Measurements from ENCODE around the gene ZNF385A.

The ZNF385A gene

GRCh38 chr12:54405573-54405972 lies 21.0 kb upstream of the ZNF385A start:
- TF ChIP-seq CTCF (IDR thresholded peaks at IDR 0.05; ENCODE audit: low read depth, low read length): no peak
- no peak overlapping the region for H3K4me3 ChIP-seq (ENCODE audit: low read depth, low read length)

- H3K4me3 ChIP-seq (ENCODE audit: low read depth, low read length): no peak overlapping the region
- no peak for TF ChIP-seq CTCF (IDR thresholded peaks at IDR 0.05; ENCODE audit: low read depth, low read length)
Measured at GRCh38 chr12:54405106-54405505, 20.6 kb upstream of the ZNF385A start.

GRCh38 chr12:54404061-54405004 lies 19.8 kb upstream of the ZNF385A start:
- no peak overlapping the region for H3K4me3 ChIP-seq (ENCODE audit: low read depth, low read length)
- TF ChIP-seq CTCF (IDR thresholded peaks at IDR 0.05; ENCODE audit: low read depth, low read length): peak; percentile 96

- H3K4me3 ChIP-seq (ENCODE audit: low read depth, low read length): no peak overlapping the region
- no peak for TF ChIP-seq CTCF (IDR thresholded peaks at IDR 0.05; ENCODE audit: low read depth, low read length)
Measured at GRCh38 chr12:54401119-54401518, 16.6 kb upstream of the ZNF385A start.

- TF ChIP-seq CTCF (IDR thresholded peaks at IDR 0.05; ENCODE audit: low read depth, low read length): peak; percentile 99
- H3K4me3 ChIP-seq (ENCODE audit: low read depth, low read length): no peak overlapping the region
Measured at GRCh38 chr12:54398995-54399793, 14.7 kb upstream of the ZNF385A start.

- H3K4me3 ChIP-seq (ENCODE audit: low read depth, low read length): no peak overlapping the region
- TF ChIP-seq CTCF (IDR thresholded peaks at IDR 0.05; ENCODE audit: low read depth, low read length): no peak
Measured at GRCh38 chr12:54398218-54398617, 13.7 kb upstream of the ZNF385A start.

- TF ChIP-seq CTCF (IDR thresholded peaks at IDR 0.05; ENCODE audit: low read depth, low read length): no peak
- no peak overlapping the region for H3K4me3 ChIP-seq (ENCODE audit: low read depth, low read length)
Measured at GRCh38 chr12:54397157-54397556, 12.6 kb upstream of the ZNF385A start.
